Measurements from ENCODE around the gene VIPR2.
"Not testable (repeated sequence)": the region's sequence is repeated elsewhere in the genome, so short reads cannot be mapped to it uniquely, and the experiment has no call there.

The VIPR2 gene

DNA sequence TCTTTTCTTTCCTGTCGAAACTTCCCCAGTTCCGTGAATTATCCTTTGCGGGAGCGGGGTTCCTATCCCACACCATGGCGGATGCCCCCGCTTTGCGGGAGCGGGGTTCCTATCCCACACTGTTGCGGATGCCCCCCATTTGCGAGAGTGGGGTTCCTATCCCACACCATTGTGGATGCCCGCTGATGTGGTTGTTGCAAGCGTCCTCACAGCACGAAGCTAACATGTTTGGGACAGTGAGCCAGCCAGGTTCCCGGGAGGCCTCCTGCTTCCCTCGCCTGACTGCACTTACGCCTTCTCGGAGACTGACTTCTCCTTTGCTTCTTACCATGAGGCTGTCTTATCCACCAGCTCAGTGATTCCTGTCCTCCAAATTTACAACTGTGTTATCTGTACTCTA lies 134.7 kb downstream of the VIPR2 start:
- no peaks in the 10 kb centered on the region for H3K9me3 ChIP-seq (ENCODE audit: control insufficient read depth, insufficient read depth, low read length)
- no peak overlapping the region for H3K9ac ChIP-seq (ENCODE audit: low read depth, low read length)
- H3K4me1 ChIP-seq (ENCODE audit: control insufficient read depth, insufficient read depth, low read length): no peaks in the 10 kb centered on the region
- no peak overlapping the region for H3K27ac ChIP-seq (ENCODE audit: low read depth, low read length)
- H3K4me3 ChIP-seq (ENCODE audit: low read depth, low read length): no peak overlapping the region
- H3K36me3 ChIP-seq (ENCODE audit: control insufficient read depth, insufficient read depth, low read length): no peaks in the 10 kb centered on the region
- H3K27me3 ChIP-seq (ENCODE audit: control insufficient read depth, insufficient read depth, low read length): no peaks in the 10 kb centered on the region

DNA sequence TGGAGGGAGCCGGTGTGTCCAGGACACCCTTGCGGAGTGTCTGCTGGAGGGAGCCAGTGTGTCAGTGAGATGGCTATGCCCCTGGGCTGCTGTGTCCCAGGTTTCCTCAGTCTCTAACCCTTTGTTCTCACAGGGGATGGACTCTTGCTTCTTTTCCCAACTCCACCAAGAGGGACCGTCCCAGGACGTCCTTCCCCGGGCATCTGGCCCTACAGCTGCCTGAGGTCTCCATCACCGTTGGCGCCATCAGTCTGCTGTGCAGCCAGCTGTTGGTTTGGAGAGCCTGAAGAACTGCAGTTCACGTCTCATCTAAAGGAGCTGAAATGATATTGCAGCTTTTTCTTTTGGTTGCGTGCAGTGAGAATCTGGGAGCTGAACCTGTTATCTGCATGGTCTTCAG lies 136.2 kb downstream of the VIPR2 start:
- H3K9ac ChIP-seq (ENCODE audit: low read depth, low read length): no peak overlapping the region
- no peak overlapping the region for H3K4me3 ChIP-seq (ENCODE audit: low read depth, low read length)
- H3K36me3 ChIP-seq (ENCODE audit: control insufficient read depth, insufficient read depth, low read length): no peaks in the 10 kb centered on the region
- no peak overlapping the region for H3K27ac ChIP-seq (ENCODE audit: low read depth, low read length)
- H3K4me1 ChIP-seq (ENCODE audit: control insufficient read depth, insufficient read depth, low read length): no peaks in the 10 kb centered on the region
- no peaks in the 10 kb centered on the region for H3K9me3 ChIP-seq (ENCODE audit: control insufficient read depth, insufficient read depth, low read length)
- no peaks in the 10 kb centered on the region for H3K27me3 ChIP-seq (ENCODE audit: control insufficient read depth, insufficient read depth, low read length)

GRCh38 chr7:159007996-159008389 lies 136.7 kb downstream of the VIPR2 start:
- H3K9ac ChIP-seq (ENCODE audit: low read depth, low read length): no peak overlapping the region
- no peak overlapping the region for H3K4me3 ChIP-seq (ENCODE audit: low read depth, low read length)
- no peaks in the 10 kb centered on the region for H3K36me3 ChIP-seq (ENCODE audit: control insufficient read depth, insufficient read depth, low read length)
- H3K9me3 ChIP-seq (ENCODE audit: control insufficient read depth, insufficient read depth, low read length): no peaks in the 10 kb centered on the region
- H3K27me3 ChIP-seq (ENCODE audit: control insufficient read depth, insufficient read depth, low read length): no peaks in the 10 kb centered on the region
- no peak overlapping the region for H3K27ac ChIP-seq (ENCODE audit: low read depth, low read length)
- H3K4me1 ChIP-seq (ENCODE audit: control insufficient read depth, insufficient read depth, low read length): no peaks in the 10 kb centered on the region

- no peak overlapping the region for H3K9ac ChIP-seq (ENCODE audit: low read depth, low read length)
- no peaks in the 10 kb centered on the region for H3K27me3 ChIP-seq (ENCODE audit: control insufficient read depth, insufficient read depth, low read length)
These were observed 137.2 kb downstream of the VIPR2 start for GRCh38 chr7:159007364-159007995.

DNA sequence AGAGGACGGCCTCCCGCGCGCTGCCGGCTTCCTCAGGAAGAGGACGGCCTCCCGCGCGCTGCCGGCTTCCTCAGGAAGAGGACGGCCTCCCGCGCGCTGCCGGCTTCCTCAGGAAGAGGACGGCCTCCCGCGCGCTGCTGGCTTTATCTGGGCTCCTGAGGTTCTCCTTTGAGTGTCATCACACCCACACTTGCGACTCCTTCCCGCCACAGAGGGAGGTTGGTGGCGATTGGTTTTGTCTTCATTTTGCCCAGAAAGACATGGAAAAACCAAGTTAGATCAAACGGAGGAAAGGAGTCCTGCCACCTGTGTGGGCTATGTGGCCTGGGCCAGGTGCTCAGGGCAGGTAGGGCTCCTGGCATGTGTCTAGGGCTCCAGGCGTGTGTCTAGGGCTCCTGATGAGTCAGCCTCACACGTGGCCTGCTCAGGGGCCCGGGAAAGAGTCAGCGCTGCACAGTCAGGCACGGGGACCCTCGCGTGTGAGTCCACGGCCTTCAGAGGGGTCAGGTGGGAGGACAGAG lies 138.0 kb downstream of the VIPR2 start:
- H3K27ac ChIP-seq (ENCODE audit: low read depth, low read length): no peak overlapping the region
- H3K36me3 ChIP-seq (ENCODE audit: control insufficient read depth, insufficient read depth, low read length): no peaks in the 10 kb centered on the region
- H3K4me3 ChIP-seq (ENCODE audit: low read depth, low read length): no peak overlapping the region
- no peaks in the 10 kb centered on the region for H3K9me3 ChIP-seq (ENCODE audit: control insufficient read depth, insufficient read depth, low read length)
- no peak overlapping the region for H3K9ac ChIP-seq (ENCODE audit: low read depth, low read length)
- no peaks in the 10 kb centered on the region for H3K4me1 ChIP-seq (ENCODE audit: control insufficient read depth, insufficient read depth, low read length)
- H3K27me3 ChIP-seq (ENCODE audit: control insufficient read depth, insufficient read depth, low read length): no peaks in the 10 kb centered on the region

More at GRCh38 chr7:159007364-159007995, 137.2 kb downstream of the VIPR2 start:
- no peaks in the 10 kb centered on the region for H3K9me3 ChIP-seq (ENCODE audit: control insufficient read depth, insufficient read depth, low read length)
- H3K36me3 ChIP-seq (ENCODE audit: control insufficient read depth, insufficient read depth, low read length): no peaks in the 10 kb centered on the region
- H3K4me3 ChIP-seq (ENCODE audit: low read depth, low read length): no peak overlapping the region
- no peaks in the 10 kb centered on the region for H3K4me1 ChIP-seq (ENCODE audit: control insufficient read depth, insufficient read depth, low read length)
- no peak overlapping the region for H3K27ac ChIP-seq (ENCODE audit: low read depth, low read length)

DNA sequence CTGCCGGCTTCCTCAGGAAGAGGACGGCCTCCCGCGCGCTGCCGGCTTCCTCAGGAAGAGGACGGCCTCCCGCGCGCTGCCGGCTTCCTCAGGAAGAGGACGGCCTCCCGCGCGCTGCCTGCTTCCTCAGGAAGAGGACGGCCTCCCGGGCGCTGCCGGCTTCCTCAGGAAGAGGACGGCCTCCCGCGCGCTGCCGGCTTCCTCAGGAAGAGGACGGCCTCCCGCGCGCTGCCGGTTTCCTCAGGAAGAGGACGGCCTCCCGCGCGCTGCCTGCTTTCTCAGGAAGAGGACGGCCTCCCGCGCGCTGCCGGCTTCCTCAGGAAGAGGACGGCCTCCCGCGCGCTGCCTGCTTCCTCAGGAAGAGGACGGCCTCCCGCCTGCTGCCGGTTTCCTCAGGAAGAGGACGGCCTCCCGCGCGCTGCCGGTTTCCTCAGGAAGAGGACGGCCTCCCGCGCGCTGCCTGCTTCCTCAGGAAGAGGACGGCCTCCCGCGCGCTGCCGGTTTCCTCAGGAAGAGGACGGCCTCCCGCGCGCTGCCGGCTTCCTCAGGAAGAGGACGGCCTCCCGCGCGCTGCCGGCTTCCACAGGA lies 138.6 kb downstream of the VIPR2 start:
- not testable (repeated sequence) for H3K9ac ChIP-seq (ENCODE audit: low read depth, low read length); H3K4me3 ChIP-seq (ENCODE audit: low read depth, low read length); H3K27ac ChIP-seq (ENCODE audit: low read depth, low read length); H3K9me3 ChIP-seq (ENCODE audit: control insufficient read depth, insufficient read depth, low read length); H3K4me1 ChIP-seq (ENCODE audit: control insufficient read depth, insufficient read depth, low read length); H3K36me3 ChIP-seq (ENCODE audit: control insufficient read depth, insufficient read depth, low read length); H3K27me3 ChIP-seq (ENCODE audit: control insufficient read depth, insufficient read depth, low read length)

DNA sequence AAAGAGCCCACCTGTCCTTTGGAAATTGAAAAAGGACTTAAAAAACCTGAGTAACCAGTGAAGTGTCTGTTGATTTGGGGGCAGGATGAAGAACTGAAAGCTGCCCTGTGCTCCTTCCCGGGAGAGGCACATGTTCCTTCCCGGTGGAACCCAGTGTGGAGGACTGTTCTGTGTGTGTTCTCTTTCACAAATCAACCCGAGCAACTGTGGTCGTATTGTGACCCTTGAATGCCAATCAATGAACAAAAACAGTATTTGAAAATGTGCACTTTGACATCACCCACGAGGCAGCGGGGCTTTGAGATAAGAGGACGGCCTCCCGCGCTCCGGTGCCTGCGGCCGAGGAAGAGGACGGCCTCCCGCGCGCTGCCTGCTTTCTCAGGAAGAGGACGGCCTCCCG lies 139.0 kb downstream of the VIPR2 start:
- no peaks in the 10 kb centered on the region for H3K27me3 ChIP-seq (ENCODE audit: control insufficient read depth, insufficient read depth, low read length)
- H3K27ac ChIP-seq (ENCODE audit: low read depth, low read length): no peak overlapping the region
- H3K36me3 ChIP-seq (ENCODE audit: control insufficient read depth, insufficient read depth, low read length): no peaks in the 10 kb centered on the region
- H3K4me1 ChIP-seq (ENCODE audit: control insufficient read depth, insufficient read depth, low read length): no peaks in the 10 kb centered on the region
- H3K4me3 ChIP-seq (ENCODE audit: low read depth, low read length): no peak overlapping the region
- no peaks in the 10 kb centered on the region for H3K9me3 ChIP-seq (ENCODE audit: control insufficient read depth, insufficient read depth, low read length)
- H3K9ac ChIP-seq (ENCODE audit: low read depth, low read length): no peak overlapping the region

- H3K27ac ChIP-seq (ENCODE audit: low read depth, low read length): no peak overlapping the region
- H3K36me3 ChIP-seq (ENCODE audit: control insufficient read depth, insufficient read depth, low read length): no peaks in the 10 kb centered on the region
- H3K27me3 ChIP-seq (ENCODE audit: control insufficient read depth, insufficient read depth, low read length): no peaks in the 10 kb centered on the region
- H3K9ac ChIP-seq (ENCODE audit: low read depth, low read length): no peak overlapping the region
- no peak overlapping the region for H3K4me3 ChIP-seq (ENCODE audit: low read depth, low read length)
- no peaks in the 10 kb centered on the region for H3K4me1 ChIP-seq (ENCODE audit: control insufficient read depth, insufficient read depth, low read length)
- no peaks in the 10 kb centered on the region for H3K9me3 ChIP-seq (ENCODE audit: control insufficient read depth, insufficient read depth, low read length)
These were observed 140.3 kb downstream of the VIPR2 start for GRCh38 chr7:159004411-159004810.

GRCh38 chr7:159001811-159002210 lies 142.9 kb downstream of the VIPR2 start:
- Histone ChIP-seq H3K27me3 (ENCODE audit: control insufficient read depth, insufficient read depth, low read length) (peaks cover 9% of the 10 kb centered on the region), H3K9me3 (ENCODE audit: control insufficient read depth, insufficient read depth, low read length) (no peaks in the 10 kb centered on the region), H3K36me3 (ENCODE audit: control insufficient read depth, insufficient read depth, low read length) (no peaks in the 10 kb centered on the region), H3K4me1 (ENCODE audit: control insufficient read depth, insufficient read depth, low read length) (no peaks in the 10 kb centered on the region), H3K27ac (ENCODE audit: low read depth, low read length) (no peak overlapping the region), H3K4me3 (ENCODE audit: low read depth, low read length) (no peak overlapping the region), H3K9ac (ENCODE audit: low read depth, low read length) (no peak overlapping the region)

- H3K4me1 ChIP-seq (ENCODE audit: control insufficient read depth, insufficient read depth, low read length): no peaks in the 10 kb centered on the region
- peaks cover 18% of the 10 kb centered on the region for H3K27me3 ChIP-seq (ENCODE audit: control insufficient read depth, insufficient read depth, low read length)
- no peaks in the 10 kb centered on the region for H3K9me3 ChIP-seq (ENCODE audit: control insufficient read depth, insufficient read depth, low read length)
- no peaks in the 10 kb centered on the region for H3K36me3 ChIP-seq (ENCODE audit: control insufficient read depth, insufficient read depth, low read length)
- H3K4me3 ChIP-seq (ENCODE audit: low read depth, low read length): no peak overlapping the region
- H3K9ac ChIP-seq (ENCODE audit: low read depth, low read length): no peak overlapping the region
- no peak overlapping the region for H3K27ac ChIP-seq (ENCODE audit: low read depth, low read length)
These were observed 143.7 kb downstream of the VIPR2 start for GRCh38 chr7:159000859-159001435.

DNA sequence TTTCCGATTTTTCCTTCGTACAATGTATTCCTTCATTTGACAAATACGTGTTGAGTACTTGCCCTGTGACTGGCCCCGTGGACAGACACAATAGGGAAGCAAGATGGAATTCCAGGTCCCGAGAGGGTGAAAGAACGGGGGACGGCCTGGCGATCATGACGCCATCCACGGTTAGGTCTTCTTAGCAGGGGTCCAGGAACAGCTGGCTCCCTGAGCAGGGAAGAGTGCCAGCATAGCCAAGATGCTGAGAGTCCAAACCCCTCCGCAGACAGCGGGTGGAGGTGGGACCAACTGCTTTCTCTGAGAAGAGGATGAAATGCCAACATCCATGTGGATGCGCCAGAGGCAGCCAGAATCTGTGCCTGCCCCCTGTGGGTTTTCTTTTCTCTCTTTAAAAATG lies 144.6 kb downstream of the VIPR2 start:
- Histone ChIP-seq H3K27me3 (ENCODE audit: control insufficient read depth, insufficient read depth, low read length) (peaks cover 26% of the 10 kb centered on the region), H3K4me3 (ENCODE audit: low read depth, low read length) (no peak overlapping the region), H3K4me1 (ENCODE audit: control insufficient read depth, insufficient read depth, low read length) (no peaks in the 10 kb centered on the region), H3K36me3 (ENCODE audit: control insufficient read depth, insufficient read depth, low read length) (no peaks in the 10 kb centered on the region), H3K9me3 (ENCODE audit: control insufficient read depth, insufficient read depth, low read length) (no peaks in the 10 kb centered on the region), H3K9ac (ENCODE audit: low read depth, low read length) (no peak overlapping the region), H3K27ac (ENCODE audit: low read depth, low read length) (no peak overlapping the region)

Data from HUES48 (cell line).